ENCODE results near the gene KLF13.

Gene KLF13

GRCh38 chr15:31400222-31400927 is 73.7 kb downstream of the KLF13 start:
- no peak for TF ChIP-seq CTCF (IDR thresholded peaks at IDR 0.05; ENCODE audit: low read depth, low read length)
- no peak overlapping the region for H3K4me3 ChIP-seq (replicated peaks in 1 of 2; ENCODE audit: low read depth in 2 of 2, low read length in 2 of 2)
- peak in 1 of 2 donors; percentile 41 for DNase-seq (ENCODE audit: low read depth in 2 of 2)

GRCh38 chr15:31401282-31401681 is 74.6 kb downstream of the KLF13 start:
- no peak for TF ChIP-seq CTCF (IDR thresholded peaks at IDR 0.05; ENCODE audit: low read depth, low read length)
- H3K4me3 ChIP-seq (replicated peaks in 1 of 2; ENCODE audit: low read depth in 2 of 2, low read length in 2 of 2) = no peak overlapping the region
- DNase-seq (ENCODE audit: low read depth in 2 of 2) = no peak

- no peak for DNase-seq (ENCODE audit: low read depth in 2 of 2)
- H3K4me3 ChIP-seq (replicated peaks in 1 of 2; ENCODE audit: low read depth in 2 of 2, low read length in 2 of 2) = no peak overlapping the region
- no peak for TF ChIP-seq CTCF (IDR thresholded peaks at IDR 0.05; ENCODE audit: low read depth, low read length)
These were observed 75.4 kb downstream of the KLF13 start for GRCh38 chr15:31402003-31402402.

- peak; percentile 96 to 97 for DNase-seq (ENCODE audit: low read depth in 2 of 2)
- TF ChIP-seq CTCF (IDR thresholded peaks at IDR 0.05; ENCODE audit: low read depth, low read length) = peak; percentile 27
- H3K4me3 ChIP-seq (replicated peaks in 1 of 2; ENCODE audit: low read depth in 2 of 2, low read length in 2 of 2) = no peak overlapping the region
These were observed 75.9 kb downstream of the KLF13 start for GRCh38 chr15:31402511-31403056.

- DNase-seq (ENCODE audit: low read depth in 2 of 2) = peak in 1 of 2 donors; percentile 88
- no peak overlapping the region for H3K4me3 ChIP-seq (replicated peaks in 1 of 2; ENCODE audit: low read depth in 2 of 2, low read length in 2 of 2)
- TF ChIP-seq CTCF (IDR thresholded peaks at IDR 0.05; ENCODE audit: low read depth, low read length) = no peak
These were observed 76.5 kb downstream of the KLF13 start for GRCh38 chr15:31403096-31403495.

- DNase-seq (ENCODE audit: low read depth in 2 of 2) = peak; percentile 74 to 94
- no peak for TF ChIP-seq CTCF (IDR thresholded peaks at IDR 0.05; ENCODE audit: low read depth, low read length)
- H3K4me3 ChIP-seq (replicated peaks in 1 of 2; ENCODE audit: low read depth in 2 of 2, low read length in 2 of 2) = no peak overlapping the region
These were observed 77.0 kb downstream of the KLF13 start for GRCh38 chr15:31403606-31404005.
